ENCODE data around the gene WWC1.

DNA sequence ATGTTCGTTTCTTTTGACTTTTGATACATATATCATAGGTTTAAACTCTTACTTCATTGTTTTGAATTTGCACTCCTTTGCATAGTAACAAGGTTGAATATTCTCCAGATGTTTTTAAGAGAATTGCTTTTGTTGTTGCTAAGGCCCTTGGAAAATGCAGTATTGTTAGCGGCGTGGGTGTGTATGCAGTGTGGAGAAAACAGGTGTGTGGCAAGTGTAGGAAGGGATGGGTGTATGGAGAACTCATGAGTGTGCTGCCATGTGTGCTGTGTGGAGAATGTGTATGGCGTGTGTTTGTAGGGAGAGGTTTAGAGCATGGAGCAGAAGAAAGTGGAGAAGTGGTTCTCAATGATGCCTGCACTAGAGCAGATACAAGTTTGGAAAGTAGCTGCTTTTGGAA is 87.3 kb downstream of the WWC1 start:
- TF ChIP-seq MTA2 (IDR thresholded peaks at IDR 0.05; ENCODE audit: low read depth) (no peak), EZH2 (IDR thresholded peaks at IDR 0.05; ENCODE audit: borderline replicate concordance, control insufficient read depth, low read depth, low read length) (no peak), MYC (IDR thresholded peaks at IDR 0.05; ENCODE audit: insufficient read depth, insufficient read length, insufficient replicate concordance, low read length, severe bottlenecking) (no peak), NR2C2 (IDR thresholded peaks at IDR 0.05; ENCODE audit: borderline replicate concordance, control insufficient read depth, insufficient read length, low read depth) (no peak), SUZ12 (IDR thresholded peaks at IDR 0.05; ENCODE audit: unreplicated experiment) (no peak), ZNF24 (IDR thresholded peaks at IDR 0.05) (no peak), CBX3 (IDR thresholded peaks at IDR 0.05; ENCODE audit: borderline replicate concordance, low read depth) (no peak), POLR2A (IDR thresholded peaks at IDR 0.05; ENCODE audit: low read depth, low read length) (no peak), CREM (IDR thresholded peaks at IDR 0.05; ENCODE audit: low read depth) (no peak)
- TF ChIP-seq, protein P1, sequence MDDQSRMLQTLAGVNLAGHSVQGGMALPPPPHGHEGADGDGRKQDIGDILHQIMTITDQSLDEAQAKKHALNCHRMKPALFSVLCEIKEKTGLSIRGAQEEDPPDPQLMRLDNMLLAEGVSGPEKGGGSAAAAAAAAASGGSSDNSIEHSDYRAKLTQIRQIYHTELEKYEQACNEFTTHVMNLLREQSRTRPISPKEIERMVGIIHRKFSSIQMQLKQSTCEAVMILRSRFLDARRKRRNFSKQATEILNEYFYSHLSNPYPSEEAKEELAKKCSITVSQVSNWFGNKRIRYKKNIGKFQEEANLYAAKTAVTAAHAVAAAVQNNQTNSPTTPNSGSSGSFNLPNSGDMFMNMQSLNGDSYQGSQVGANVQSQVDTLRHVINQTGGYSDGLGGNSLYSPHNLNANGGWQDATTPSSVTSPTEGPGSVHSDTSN (IDR thresholded peaks at IDR 0.05; ENCODE audit: insufficient replicate concordance, low read depth, low read length), result no peak
- TF ChIP-seq, protein P2, sequence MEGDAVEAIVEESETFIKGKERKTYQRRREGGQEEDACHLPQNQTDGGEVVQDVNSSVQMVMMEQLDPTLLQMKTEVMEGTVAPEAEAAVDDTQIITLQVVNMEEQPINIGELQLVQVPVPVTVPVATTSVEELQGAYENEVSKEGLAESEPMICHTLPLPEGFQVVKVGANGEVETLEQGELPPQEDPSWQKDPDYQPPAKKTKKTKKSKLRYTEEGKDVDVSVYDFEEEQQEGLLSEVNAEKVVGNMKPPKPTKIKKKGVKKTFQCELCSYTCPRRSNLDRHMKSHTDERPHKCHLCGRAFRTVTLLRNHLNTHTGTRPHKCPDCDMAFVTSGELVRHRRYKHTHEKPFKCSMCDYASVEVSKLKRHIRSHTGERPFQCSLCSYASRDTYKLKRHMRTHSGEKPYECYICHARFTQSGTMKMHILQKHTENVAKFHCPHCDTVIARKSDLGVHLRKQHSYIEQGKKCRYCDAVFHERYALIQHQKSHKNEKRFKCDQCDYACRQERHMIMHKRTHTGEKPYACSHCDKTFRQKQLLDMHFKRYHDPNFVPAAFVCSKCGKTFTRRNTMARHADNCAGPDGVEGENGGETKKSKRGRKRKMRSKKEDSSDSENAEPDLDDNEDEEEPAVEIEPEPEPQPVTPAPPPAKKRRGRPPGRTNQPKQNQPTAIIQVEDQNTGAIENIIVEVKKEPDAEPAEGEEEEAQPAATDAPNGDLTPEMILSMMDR (IDR thresholded peaks at IDR 0.05 in 2 of 3, conservative IDR thresholded peaks at IDR 0.05 in 1 of 3; ENCODE audit: control insufficient read depth in 2 of 3, extremely low read depth in 1 of 3, insufficient read depth in 1 of 3, low read depth in 3 of 3, low read length in 3 of 3), result no peak
